ENCODE results near the gene HIVEP3. TPM values are rescaled to one million over a fixed set of nuclear protein-coding genes. Genes with fewer than 3 reads are reported as not detected.

Gene HIVEP3
- total RNA-seq, 1 donor from 2014 or later, result 8.9 TPM

- Histone ChIP-seq H2AFZ (ENCODE audit: low read depth, low read length) (no peak overlapping the region), H3K4me3 (ENCODE audit: insufficient read depth, low read depth, low read length) (no peak overlapping the region), H3K36me3 (ENCODE audit: insufficient read depth, low read length) (no peaks in the 10 kb centered on the region), H3K79me2 (ENCODE audit: insufficient read depth, low read length) (peaks cover 4% of the 10 kb centered on the region), H3K9me3 (ENCODE audit: insufficient read depth, low read depth, low read length) (no peaks in the 10 kb centered on the region), H3K27me3 (ENCODE audit: insufficient read depth, low read length) (no peaks in the 10 kb centered on the region), H3K27ac (ENCODE audit: low read depth, low read length) (no peak overlapping the region), H3K4me1 (ENCODE audit: insufficient read depth, low read length) (peaks cover 34% of the 10 kb centered on the region), H4K20me1 (ENCODE audit: insufficient read depth, low read length) (no peaks in the 10 kb centered on the region), H3K4me2 (ENCODE audit: low read length) (no peak overlapping the region), H3K9ac (ENCODE audit: low read length) (no peak overlapping the region)
- DNase-seq (ENCODE audit: low read depth), result no peak
- Mint-ChIP-seq H3K4me3 (ENCODE audit: unreplicated experiment) (no peak overlapping the region), H3K4me1 (ENCODE audit: low read depth, unreplicated experiment) (peaks cover 14% of the 10 kb centered on the region), H3K9me3 (ENCODE audit: unreplicated experiment) (peaks cover 2% of the 10 kb centered on the region), H3K36me3 (ENCODE audit: low read depth, unreplicated experiment) (no peaks in the 10 kb centered on the region), H3K27me3 (ENCODE audit: low read depth, unreplicated experiment) (peaks cover 17% of the 10 kb centered on the region), H3K27ac (ENCODE audit: unreplicated experiment) (no peak overlapping the region)
- FAIRE-seq, result no peak
- TF ChIP-seq EZH2 (IDR thresholded peaks at IDR 0.05; ENCODE audit: insufficient read depth, low read length) (no peak), CTCF (IDR thresholded peaks at IDR 0.05; ENCODE audit: insufficient read depth, low read depth, low read length) (no peak)
Observed at GRCh38 chr1:41745022-41745421, 173.7 kb downstream of the HIVEP3 start.

- Mint-ChIP-seq H3K27ac (ENCODE audit: unreplicated experiment) (no peak overlapping the region), H3K9me3 (ENCODE audit: unreplicated experiment) (no peaks in the 10 kb centered on the region), H3K27me3 (ENCODE audit: low read depth, unreplicated experiment) (peaks cover 10% of the 10 kb centered on the region), H3K36me3 (ENCODE audit: low read depth, unreplicated experiment) (no peaks in the 10 kb centered on the region), H3K4me3 (ENCODE audit: unreplicated experiment) (peak overlapping the region; percentile 46), H3K4me1 (ENCODE audit: low read depth, unreplicated experiment) (peaks cover 14% of the 10 kb centered on the region)
- Histone ChIP-seq H3K9me3 (ENCODE audit: insufficient read depth, low read depth, low read length) (no peaks in the 10 kb centered on the region), H3K4me3 (ENCODE audit: insufficient read depth, low read depth, low read length) (peak overlapping the region; percentile 6), H3K4me2 (ENCODE audit: low read length) (peak overlapping the region; percentile 67), H3K79me2 (ENCODE audit: insufficient read depth, low read length) (peaks cover 8% of the 10 kb centered on the region), H4K20me1 (ENCODE audit: insufficient read depth, low read length) (no peaks in the 10 kb centered on the region), H3K27me3 (ENCODE audit: insufficient read depth, low read length) (no peaks in the 10 kb centered on the region), H3K4me1 (ENCODE audit: insufficient read depth, low read length) (peaks cover 43% of the 10 kb centered on the region), H3K36me3 (ENCODE audit: insufficient read depth, low read length) (no peaks in the 10 kb centered on the region), H3K9ac (ENCODE audit: low read length) (peak overlapping the region; percentile 69), H2AFZ (ENCODE audit: low read depth, low read length) (no peak overlapping the region), H3K27ac (ENCODE audit: low read depth, low read length) (peak overlapping the region; percentile 91)
- TF ChIP-seq CTCF (IDR thresholded peaks at IDR 0.05; ENCODE audit: insufficient read depth, low read depth, low read length) (no peak), EZH2 (IDR thresholded peaks at IDR 0.05; ENCODE audit: insufficient read depth, low read length) (no peak)
- DNase-seq (ENCODE audit: low read depth) (peak; percentile 68), FAIRE-seq (peak; percentile 23)
Observed at GRCh38 chr1:41743366-41743765, 175.4 kb downstream of the HIVEP3 start.

- no peaks in the 10 kb centered on the region for H3K27me3 ChIP-seq (ENCODE audit: insufficient read depth, low read length)
- Mint-ChIP-seq H3K9me3 (ENCODE audit: unreplicated experiment) (no peaks in the 10 kb centered on the region), H3K4me3 (ENCODE audit: unreplicated experiment) (peak overlapping the region; percentile 66), H3K4me1 (ENCODE audit: low read depth, unreplicated experiment) (peaks cover 14% of the 10 kb centered on the region), H3K27me3 (ENCODE audit: low read depth, unreplicated experiment) (peaks cover 13% of the 10 kb centered on the region), H3K27ac (ENCODE audit: unreplicated experiment) (no peak overlapping the region), H3K36me3 (ENCODE audit: low read depth, unreplicated experiment) (no peaks in the 10 kb centered on the region)
- H3K9me3 ChIP-seq (ENCODE audit: insufficient read depth, low read depth, low read length), result no peaks in the 10 kb centered on the region
- H3K79me2 ChIP-seq (ENCODE audit: insufficient read depth, low read length), result peaks cover 8% of the 10 kb centered on the region
- no peaks in the 10 kb centered on the region for H3K36me3 ChIP-seq (ENCODE audit: insufficient read depth, low read length)
- peak overlapping the region; percentile 69 for H3K9ac ChIP-seq (ENCODE audit: low read length)
- H2AFZ ChIP-seq (ENCODE audit: low read depth, low read length), result no peak overlapping the region
- peak overlapping the region; percentile 91 for H3K27ac ChIP-seq (ENCODE audit: low read depth, low read length)
- H3K4me2 ChIP-seq (ENCODE audit: low read length), result peak overlapping the region; percentile 67
- H3K4me3 ChIP-seq (ENCODE audit: insufficient read depth, low read depth, low read length), result no peak overlapping the region
- FAIRE-seq (peak; percentile 99), DNase-seq (ENCODE audit: low read depth) (peak; percentile 85)
- TF ChIP-seq EZH2 (IDR thresholded peaks at IDR 0.05; ENCODE audit: insufficient read depth, low read length) (no peak), CTCF (IDR thresholded peaks at IDR 0.05; ENCODE audit: insufficient read depth, low read depth, low read length) (no peak)
- peaks cover 43% of the 10 kb centered on the region for H3K4me1 ChIP-seq (ENCODE audit: insufficient read depth, low read length)
- no peaks in the 10 kb centered on the region for H4K20me1 ChIP-seq (ENCODE audit: insufficient read depth, low read length)
Observed at GRCh38 chr1:41742219-41742618, 176.5 kb downstream of the HIVEP3 start.

All from astrocyte (in vitro differentiated cells and primary cell).